Stimulated activated CD4-positive, alpha-beta T cell treated with anti-CD3 and anti-CD28 coated beads, Interleukin-2, amount 100 ng/mL, for 48 hours (primary cell): ENCODE data around the gene TMEM18.

ENCODE experiments used
- DNase-seq, 2 donors: peaks; one replicate each; pipeline ENCODE4 v3.0.0-alpha.2; 2020

The TMEM18 gene

DNA sequence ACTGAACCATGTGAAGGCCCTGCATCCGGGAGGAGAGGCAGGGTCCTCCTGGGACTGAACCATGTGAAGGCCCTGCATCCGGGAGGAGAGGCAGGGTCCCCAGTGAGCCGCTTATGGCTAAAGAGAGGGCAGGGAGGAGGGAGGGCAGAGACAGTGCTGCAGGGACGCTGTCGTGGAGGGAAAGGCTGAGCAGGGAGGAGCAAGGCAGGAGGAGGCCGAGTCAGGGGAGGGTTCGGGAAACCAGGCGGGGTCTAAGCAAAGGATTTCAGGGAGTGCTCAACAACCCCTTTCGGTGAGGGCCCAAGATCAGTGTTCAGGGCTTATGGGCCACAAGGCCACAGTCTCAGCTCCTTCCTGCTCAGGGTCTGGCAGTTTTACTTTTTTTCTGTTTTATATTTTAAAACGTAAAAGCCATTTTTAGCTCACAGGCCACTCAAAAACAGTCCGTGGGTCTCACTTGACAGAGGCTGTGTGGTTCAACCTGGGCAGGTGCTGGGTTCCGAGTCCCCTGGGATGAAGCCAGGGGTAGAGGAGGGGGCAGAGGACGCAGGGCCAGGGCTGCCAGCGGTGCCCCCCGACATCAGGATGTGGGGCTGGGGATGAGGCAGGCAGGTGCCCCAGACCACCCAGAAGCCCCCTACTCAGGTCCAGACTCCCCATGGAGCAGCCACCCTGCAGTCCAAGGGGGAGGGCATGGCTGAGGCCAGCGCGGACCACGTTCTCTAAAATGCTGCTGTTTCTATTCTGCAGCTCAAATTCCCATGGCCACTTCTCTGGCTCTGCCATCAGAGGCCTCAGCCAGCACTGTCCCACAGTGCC is 5.2 kb downstream of the TMEM18 start:
- no peak for DNase-seq

DNA sequence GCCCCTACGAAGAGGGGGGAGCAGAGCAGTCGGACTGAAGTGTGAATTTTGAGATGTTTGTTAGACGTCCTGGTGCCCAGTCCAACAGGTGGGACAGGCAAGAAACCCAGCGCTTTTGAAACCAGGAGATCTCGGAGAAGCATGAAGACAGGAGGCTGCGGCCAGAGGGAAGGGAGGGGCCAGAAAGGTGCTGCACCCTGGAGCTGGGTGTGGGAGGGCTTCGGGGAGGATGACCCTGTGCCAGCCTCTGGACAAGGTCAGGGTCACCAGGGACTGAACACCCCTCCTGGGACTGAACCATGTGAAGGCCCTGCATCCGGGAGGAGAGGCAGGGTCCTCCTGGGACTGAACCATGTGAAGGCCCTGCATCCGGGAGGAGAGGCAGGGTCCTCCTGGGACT is 6.1 kb downstream of the TMEM18 start:
- no peak for DNase-seq

DNA sequence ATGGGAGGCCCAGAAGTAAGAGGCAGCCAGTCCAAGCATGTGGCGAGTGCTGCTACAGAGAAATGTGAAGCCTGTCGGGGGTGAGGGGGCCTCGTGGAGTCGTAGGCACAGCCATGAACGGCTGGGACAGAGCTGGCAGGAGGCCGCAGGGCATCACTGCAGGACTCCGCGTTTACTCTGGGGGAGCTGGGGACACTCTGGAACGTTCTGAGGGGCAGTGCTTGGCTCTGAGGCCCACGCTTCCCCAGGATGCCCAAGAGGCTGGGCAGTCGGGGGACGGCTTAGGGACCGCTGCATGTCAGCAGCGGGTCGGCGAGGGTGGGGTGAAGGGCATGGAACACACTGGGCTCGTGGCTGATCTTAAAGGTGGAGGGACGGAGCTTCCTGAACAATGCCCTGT is 6.6 kb downstream of the TMEM18 start:
- DNase-seq: no peak

GRCh38 chr2:669323-669722 is 7.9 kb downstream of the TMEM18 start:
- no peak for DNase-seq

- no peak for DNase-seq
Observed at GRCh38 chr2:668000-668398, 9.2 kb downstream of the TMEM18 start.

- peak in 1 of 2 donors; percentile 16 for DNase-seq
Observed at GRCh38 chr2:667332-667999, 9.7 kb downstream of the TMEM18 start.

- DNase-seq: no peak
Observed at GRCh38 chr2:666441-666840, 10.8 kb downstream of the TMEM18 start.

DNA sequence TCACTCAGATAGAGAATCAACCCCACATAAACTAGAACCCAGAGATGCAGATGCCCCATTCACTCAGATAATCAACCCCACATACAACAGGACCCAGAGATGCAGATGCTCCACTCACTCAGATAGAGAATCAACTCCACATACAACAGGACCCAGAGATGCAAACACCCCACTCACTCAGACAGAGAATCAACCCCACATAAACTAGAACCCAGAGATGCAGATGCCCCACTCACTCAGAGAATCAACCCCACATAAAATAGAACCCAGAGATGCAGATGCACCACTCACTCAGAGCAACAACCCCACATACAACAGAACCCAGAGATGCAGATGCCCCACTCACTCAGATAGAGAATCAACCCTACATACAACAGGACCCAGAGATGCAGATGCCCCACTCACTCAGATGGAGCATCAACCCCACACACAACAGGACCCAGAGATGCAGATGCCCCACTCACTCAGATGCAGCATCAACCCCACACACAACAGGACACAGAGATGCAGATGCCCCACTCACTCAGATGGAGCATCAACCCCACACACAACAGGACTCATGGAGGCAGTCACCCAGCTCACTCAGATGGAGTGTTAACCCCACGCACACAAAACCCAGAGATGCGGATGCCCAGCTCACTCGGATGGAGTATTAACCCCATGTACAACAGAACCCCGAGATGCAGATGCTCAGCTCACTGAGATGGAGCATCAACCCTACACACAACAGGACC is 11.7 kb downstream of the TMEM18 start:
- no peak for DNase-seq

GRCh38 chr2:664063-664462 is 13.1 kb downstream of the TMEM18 start:
- no peak for DNase-seq

- no peak for DNase-seq
Observed at GRCh38 chr2:663221-663620, 14.0 kb downstream of the TMEM18 start.

- DNase-seq: no peak
Observed at GRCh38 chr2:661360-661635, 15.9 kb downstream of the TMEM18 start.

- DNase-seq: no peak
Observed at GRCh38 chr2:660586-661359, 16.4 kb downstream of the TMEM18 start.

- DNase-seq: no peak
Observed at GRCh38 chr2:660029-660428, 17.2 kb downstream of the TMEM18 start.

DNA sequence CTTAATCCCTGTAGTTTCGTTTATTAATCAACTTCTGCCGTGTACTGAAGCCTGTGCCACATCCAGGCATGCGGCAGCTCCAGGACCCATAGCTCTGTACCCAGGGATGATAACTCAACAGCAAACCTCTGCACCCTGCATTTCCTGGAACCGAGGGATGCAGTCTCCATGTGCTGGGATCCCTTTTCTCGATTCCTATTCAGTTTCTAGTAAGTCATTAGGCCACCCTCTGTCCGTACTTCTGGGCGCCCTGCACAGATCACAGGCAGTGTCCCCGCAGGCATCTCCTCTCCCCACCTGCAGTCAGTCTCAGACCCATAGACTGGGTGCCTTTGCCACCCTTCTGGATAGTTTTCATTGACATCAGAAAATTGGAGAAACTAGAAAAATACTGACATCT is 18.8 kb downstream of the TMEM18 start:
- DNase-seq: no peak

- no peak for DNase-seq
Observed at GRCh38 chr2:657766-658165, 19.4 kb downstream of the TMEM18 start.

- no peak for DNase-seq
Observed at GRCh38 chr2:656676-657075, 20.5 kb downstream of the TMEM18 start.

DNA sequence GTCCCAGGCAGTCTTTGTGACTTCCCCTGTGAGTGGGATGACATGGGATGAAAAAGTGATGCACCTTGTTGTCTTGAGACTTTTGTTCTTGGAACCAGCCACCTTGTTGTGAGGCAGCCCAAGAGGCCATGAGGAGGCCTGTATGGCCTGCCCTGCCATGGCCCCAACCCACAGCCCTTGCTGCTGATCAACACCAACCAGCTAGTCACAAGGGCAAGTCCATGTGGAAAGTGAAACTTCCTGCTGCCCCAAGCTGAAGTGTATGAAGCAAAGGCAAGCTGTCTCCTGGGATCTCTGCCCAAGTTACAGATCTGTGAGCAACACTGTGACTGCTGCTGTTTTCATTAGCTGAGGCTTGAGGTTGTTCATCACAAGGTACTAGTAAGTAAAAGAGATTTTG is 21.6 kb downstream of the TMEM18 start:
- no peak for DNase-seq

DNA sequence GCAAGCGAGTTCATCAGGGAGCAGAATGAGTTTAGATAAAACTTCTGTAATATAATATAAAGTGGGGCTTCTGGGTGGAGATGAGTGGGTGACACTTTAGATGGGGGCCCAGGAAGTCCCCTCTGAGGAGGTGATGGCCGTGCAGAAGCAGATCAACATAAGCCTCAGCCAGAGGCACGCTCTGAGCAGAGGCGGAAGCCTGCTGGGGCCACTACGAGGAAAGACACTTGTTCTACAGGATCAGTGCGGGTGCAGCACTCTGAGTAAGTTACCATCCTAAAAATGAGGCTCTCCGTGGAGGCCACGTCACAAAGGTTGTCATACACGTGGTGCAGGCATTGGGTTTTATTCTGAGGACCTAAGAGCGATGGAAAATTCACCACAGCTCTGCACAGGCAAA is 22.3 kb downstream of the TMEM18 start:
- DNase-seq: no peak

DNA sequence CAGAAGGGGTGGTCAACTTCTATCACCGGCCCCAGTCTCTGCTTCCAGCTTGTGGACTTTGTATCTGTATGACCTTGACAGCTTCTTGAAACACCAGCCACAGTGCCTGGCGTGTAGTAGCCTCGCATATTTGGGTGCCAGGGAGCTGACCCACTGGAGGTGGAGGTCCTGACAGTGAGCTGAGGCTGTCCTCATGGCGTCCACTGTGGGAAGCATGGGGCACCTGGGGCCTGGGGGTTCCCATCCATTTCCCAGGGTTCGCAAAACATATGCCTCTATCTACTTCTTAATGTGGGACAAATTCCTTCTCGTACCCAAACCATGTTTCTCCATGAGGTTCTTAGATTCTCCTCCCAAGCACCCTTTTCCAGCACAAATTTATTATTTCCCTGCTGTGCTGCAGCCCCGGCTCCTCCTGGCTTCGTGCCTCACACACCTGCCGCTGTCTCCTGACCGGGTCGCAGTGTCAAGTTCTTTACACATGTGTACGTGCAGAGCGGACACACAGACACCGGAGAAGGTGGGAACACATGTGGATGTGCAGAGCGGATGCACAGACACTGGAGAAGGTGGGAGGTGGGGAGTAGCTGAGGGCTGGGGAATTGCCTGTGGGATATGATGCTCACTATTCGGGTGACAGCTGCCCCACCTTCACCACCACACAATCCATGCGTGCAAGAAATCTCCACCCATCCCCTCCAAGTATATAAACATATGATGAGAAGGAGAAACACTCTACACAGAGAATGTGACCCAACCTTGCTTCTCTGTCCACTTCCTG is 23.4 kb downstream of the TMEM18 start:
- DNase-seq: no peak

DNA sequence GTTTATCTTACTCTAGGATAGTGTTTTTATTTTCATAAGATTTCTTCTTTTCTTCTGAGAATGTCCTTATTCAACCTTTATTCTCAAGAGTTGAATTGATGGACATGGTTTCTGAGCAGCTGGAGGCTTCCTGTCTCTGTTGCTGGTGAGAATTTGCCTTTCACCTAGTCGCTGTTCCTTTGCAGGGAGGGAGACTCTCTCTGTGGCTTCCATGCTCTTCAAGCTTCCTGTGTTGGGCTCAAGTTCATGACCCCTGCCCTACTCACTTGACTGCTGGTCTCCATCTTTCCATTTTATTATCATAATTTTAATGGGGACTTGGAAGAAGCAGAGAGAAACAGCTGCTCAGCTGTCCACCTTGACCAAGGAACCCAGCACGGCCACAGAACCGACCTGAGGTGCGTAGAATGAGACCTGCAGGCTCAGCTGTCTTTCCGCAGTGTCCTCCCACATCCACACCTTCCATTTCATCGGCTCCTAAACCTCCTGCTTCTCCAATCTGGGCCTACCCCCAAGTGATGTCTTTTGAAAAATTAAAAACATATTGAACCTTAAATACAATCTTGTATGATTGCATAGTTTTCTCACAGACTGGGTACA is 24.2 kb downstream of the TMEM18 start:
- DNase-seq: no peak

DNA sequence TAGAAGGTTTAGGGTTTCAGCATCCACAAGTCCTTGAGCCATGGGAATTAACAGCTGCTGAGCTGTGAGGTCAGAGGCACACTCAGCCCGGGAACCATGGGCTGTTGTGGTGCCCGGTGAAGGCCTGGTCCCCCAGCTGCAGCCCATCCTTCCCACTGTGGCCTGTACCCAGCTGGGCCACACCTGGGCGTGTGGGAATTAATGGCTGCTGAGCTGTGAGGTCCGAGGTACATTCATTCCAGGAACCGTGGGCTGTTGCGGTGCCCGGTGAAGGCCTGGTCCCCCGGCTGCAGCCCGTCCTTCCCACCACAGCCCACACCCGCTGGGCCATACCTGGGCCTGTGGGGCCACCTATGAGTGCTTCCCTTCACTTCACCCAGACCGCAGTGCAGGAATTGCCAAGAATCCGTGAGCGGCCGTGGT is 25.2 kb downstream of the TMEM18 start:
- DNase-seq: no peak
